ENCODE data around the gene CNOT4. TPM values are rescaled to one million over a fixed set of nuclear protein-coding genes. Genes with fewer than 3 reads are reported as not detected.

Gene CNOT4
- total and polyA plus RNA-seq, 2 of the 4 experiments (the other 2 are of a cell fraction), result 7.0 to 8.1 TPM

GRCh38 chr7:135525426-135525825 is 15.5 kb upstream of the CNOT4 start:
- Histone ChIP-seq H3K27me3 (ENCODE audit: control insufficient read depth, insufficient read depth, low read length) (peaks cover 6% of the 10 kb centered on the region), H3K4ac (ENCODE audit: low read depth, low read length) (no peak overlapping the region), H2AFZ (replicated peaks; ENCODE audit: low read length, poor library complexity) (no peak overlapping the region), H3K18ac (ENCODE audit: low read depth, low read length) (no peak overlapping the region), H3K79me1 (ENCODE audit: low read depth in 1 of 2, low read length in 2 of 2) (no peaks in the 10 kb centered on the region), H3K36me3 (ENCODE audit: control insufficient read depth, insufficient read depth, low read length) (no peaks in the 10 kb centered on the region), H2BK120ac (ENCODE audit: low read depth, low read length) (no peak overlapping the region), H4K5ac (ENCODE audit: low read depth, low read length) (no peak overlapping the region), H2BK20ac (ENCODE audit: low read depth, low read length) (no peak overlapping the region), H3K9me3 (ENCODE audit: control insufficient read depth, insufficient read depth, low read length) (no peaks in the 10 kb centered on the region), H3K4me2 (ENCODE audit: low read depth, low read length) (no peak overlapping the region), H3K9ac (ENCODE audit: low read depth, low read length) (no peak overlapping the region), H3K56ac (ENCODE audit: extremely low read depth, insufficient read depth, low read length) (no peak overlapping the region), H3K9me1 (ENCODE audit: insufficient read depth, low read length) (no peaks in the 10 kb centered on the region), H4K20me1 (ENCODE audit: insufficient read depth, low read length) (no peaks in the 10 kb centered on the region), H3K14ac (replicated peaks; ENCODE audit: low read depth, low read length) (no peak overlapping the region), H3K23ac (ENCODE audit: low read depth, low read length) (no peak overlapping the region), H3K27ac (ENCODE audit: insufficient read depth, low read length) (no peak overlapping the region), H3K4me1 (ENCODE audit: control insufficient read depth, insufficient read depth, low read length) (no peaks in the 10 kb centered on the region), H2AK5ac (ENCODE audit: low read depth, low read length) (no peak overlapping the region), H4K91ac (ENCODE audit: insufficient read depth, low read depth, low read length) (no peak overlapping the region), H4K8ac (ENCODE audit: low read depth in 2 of 2, low read length in 2 of 2) (no peak overlapping the region), H3K4me3 (ENCODE audit: insufficient read depth, low read depth, low read length) (no peak overlapping the region), H2BK15ac (ENCODE audit: low read depth, low read length) (no peak overlapping the region), H2BK5ac (ENCODE audit: low read depth, low read length, poor library complexity, severe bottlenecking) (no peak overlapping the region), H2AK9ac (replicated peaks; ENCODE audit: low read depth, low read length, poor library complexity) (no peak overlapping the region)
- DNase-seq (no peak), ATAC-seq (ENCODE audit: low read depth) (no peak)
- intact Hi-C loops (cut with micrococcal nuclease) (no loop called here), dilution Hi-C loops (cut with HindIII; ENCODE audit: low sequenced_read_pairs, unreplicated experiment) (no loop called here), in situ Hi-C loops (cut with MboI; ENCODE audit: low sequenced_read_pairs) (no loop called here)
- ChIA-PET CTCF (no interaction called here), POLR2A (ENCODE audit: unreplicated experiment) (no interaction called here)
- WGBS, 2 experiments (ENCODE audit: extremely low coverage in 2 of 2, insufficient read length in 1 of 2), result no CpG with 5 or more reads among the region's 4 CpGs
- no TSS peak for BruUV-seq (replicated peaks)
- TF ChIP-seq RAD21 (IDR thresholded peaks at IDR 0.05; ENCODE audit: low read length) (no peak), SMC3 (IDR thresholded peaks at IDR 0.05; ENCODE audit: low read depth, low read length) (no peak)

All from IMR-90 (cell line).